SU-DHL-6 (cell line): ENCODE measurements around the gene SACM1L.

Experiments used
- EZH2phosphoT487 ChIP-seq: fragments of 200-600 bp; sonication (generic), shearing (Covaris generic); conservative IDR thresholded peaks from 2 replicates; pipeline ENCODE4 v1.6.1; 2018; ENCODE audit warnings: mild to moderate bottlenecking, antibody characterized with exemption, low read length, moderate library complexity, mixed read lengths
- TF ChIP-seq, protein P1 (sequence below): fragments of 200-600 bp; sonication (generic); IDR thresholded peaks from one replicate; pipeline ENCODE4 v1.5.1; 2017; ENCODE audit warnings: antibody characterized with exemption, mild to moderate bottlenecking, low read length, moderate library complexity; ENCODE audit not compliant: insufficient read depth, poor library complexity, severe bottlenecking

DNA sequence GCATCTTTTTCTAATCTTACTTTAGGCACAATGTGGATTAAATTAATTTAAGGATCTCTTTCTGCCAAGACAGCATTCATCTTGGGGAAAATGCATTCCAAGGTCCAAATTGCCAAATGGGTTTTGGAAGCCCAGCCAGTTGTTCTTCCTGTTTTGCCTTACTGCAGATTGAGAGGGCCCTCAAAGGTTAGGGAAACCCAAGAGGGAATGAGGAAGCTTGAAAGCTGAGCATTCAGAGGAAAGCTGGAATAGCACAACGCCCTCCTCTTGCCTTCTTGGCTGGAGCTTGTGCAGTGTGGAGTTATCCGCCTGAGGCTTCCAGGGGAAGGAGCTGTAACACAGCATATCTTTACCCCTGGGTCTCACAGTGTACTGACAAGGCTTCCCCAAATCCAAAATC, 18.2 kb upstream of the SACM1L start:
- TF ChIP-seq, protein P1, sequence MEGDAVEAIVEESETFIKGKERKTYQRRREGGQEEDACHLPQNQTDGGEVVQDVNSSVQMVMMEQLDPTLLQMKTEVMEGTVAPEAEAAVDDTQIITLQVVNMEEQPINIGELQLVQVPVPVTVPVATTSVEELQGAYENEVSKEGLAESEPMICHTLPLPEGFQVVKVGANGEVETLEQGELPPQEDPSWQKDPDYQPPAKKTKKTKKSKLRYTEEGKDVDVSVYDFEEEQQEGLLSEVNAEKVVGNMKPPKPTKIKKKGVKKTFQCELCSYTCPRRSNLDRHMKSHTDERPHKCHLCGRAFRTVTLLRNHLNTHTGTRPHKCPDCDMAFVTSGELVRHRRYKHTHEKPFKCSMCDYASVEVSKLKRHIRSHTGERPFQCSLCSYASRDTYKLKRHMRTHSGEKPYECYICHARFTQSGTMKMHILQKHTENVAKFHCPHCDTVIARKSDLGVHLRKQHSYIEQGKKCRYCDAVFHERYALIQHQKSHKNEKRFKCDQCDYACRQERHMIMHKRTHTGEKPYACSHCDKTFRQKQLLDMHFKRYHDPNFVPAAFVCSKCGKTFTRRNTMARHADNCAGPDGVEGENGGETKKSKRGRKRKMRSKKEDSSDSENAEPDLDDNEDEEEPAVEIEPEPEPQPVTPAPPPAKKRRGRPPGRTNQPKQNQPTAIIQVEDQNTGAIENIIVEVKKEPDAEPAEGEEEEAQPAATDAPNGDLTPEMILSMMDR = no peak
- no peak for TF ChIP-seq EZH2phosphoT487
